ENCODE data around the gene AKAP13.
A peak's percentile ranks its signal among the peaks of the same experiment; 100 is the strongest.

The AKAP13 gene

GRCh38 chr15:85607842-85608241, 227.4 kb downstream of the AKAP13 start:
- DNase-seq, result no peak

GRCh38 chr15:85609492-85609891, 229.1 kb downstream of the AKAP13 start:
- no peak for DNase-seq

- DNase-seq, result no peak
These were observed 231.0 kb downstream of the AKAP13 start for GRCh38 chr15:85611361-85611760.

GRCh38 chr15:85614059-85614458, 233.7 kb downstream of the AKAP13 start:
- DNase-seq, result no peak

GRCh38 chr15:85615930-85616329, 235.5 kb downstream of the AKAP13 start:
- no peak for DNase-seq

- no peak for DNase-seq
These were observed 236.2 kb downstream of the AKAP13 start for GRCh38 chr15:85616549-85617110.

GRCh38 chr15:85618228-85618505, 237.8 kb downstream of the AKAP13 start:
- no peak for DNase-seq

- DNase-seq, result peak; percentile 69
These were observed 238.6 kb downstream of the AKAP13 start for GRCh38 chr15:85618956-85619491.

- no peak for DNase-seq
These were observed 239.7 kb downstream of the AKAP13 start for GRCh38 chr15:85619992-85620689.

- no peak for DNase-seq
These were observed 240.3 kb downstream of the AKAP13 start for GRCh38 chr15:85620690-85621049.

GRCh38 chr15:85621094-85621493, 240.7 kb downstream of the AKAP13 start:
- DNase-seq, result peak; percentile 11

- no peak for DNase-seq
These were observed 241.9 kb downstream of the AKAP13 start for GRCh38 chr15:85622221-85622831.

GRCh38 chr15:85623315-85624049, 243.1 kb downstream of the AKAP13 start:
- DNase-seq, result no peak

GRCh38 chr15:85624291-85624801, 243.9 kb downstream of the AKAP13 start:
- DNase-seq, result no peak

- no peak for DNase-seq
These were observed 244.9 kb downstream of the AKAP13 start for GRCh38 chr15:85625166-85625830.

GRCh38 chr15:85625856-85626255, 245.5 kb downstream of the AKAP13 start:
- peak; percentile 24 for DNase-seq

GRCh38 chr15:85627213-85627935, 247.0 kb downstream of the AKAP13 start:
- no peak for DNase-seq

- no peak for DNase-seq
These were observed 249.9 kb downstream of the AKAP13 start for GRCh38 chr15:85630311-85630710.

- DNase-seq, result no peak
These were observed 250.6 kb downstream of the AKAP13 start for GRCh38 chr15:85631018-85631417.

- no peak for DNase-seq
These were observed 251.6 kb downstream of the AKAP13 start for GRCh38 chr15:85632014-85632413.

GRCh38 chr15:85633859-85634258, 253.5 kb downstream of the AKAP13 start:
- DNase-seq, result no peak

GRCh38 chr15:85636351-85636750, 255.9 kb downstream of the AKAP13 start:
- DNase-seq, result no peak
